ENCODE measurements around the gene CELF2. TPM values are rescaled to one million over a fixed set of nuclear protein-coding genes. Genes with fewer than 3 reads are reported as not detected.
"Not testable (repeated sequence)": the region's sequence is repeated elsewhere in the genome, so short reads cannot be mapped to it uniquely, and the experiment has no call there.

Gene CELF2
- 0.14 and 0.27 TPM in 2 replicates for total RNA-seq (2014; rRNA removed; shearing (Covaris generic))
- 0.10 and 0.11 TPM in 2 replicates for polyA plus RNA-seq (2014; cell fraction: nucleus; rRNA removed)

DNA sequence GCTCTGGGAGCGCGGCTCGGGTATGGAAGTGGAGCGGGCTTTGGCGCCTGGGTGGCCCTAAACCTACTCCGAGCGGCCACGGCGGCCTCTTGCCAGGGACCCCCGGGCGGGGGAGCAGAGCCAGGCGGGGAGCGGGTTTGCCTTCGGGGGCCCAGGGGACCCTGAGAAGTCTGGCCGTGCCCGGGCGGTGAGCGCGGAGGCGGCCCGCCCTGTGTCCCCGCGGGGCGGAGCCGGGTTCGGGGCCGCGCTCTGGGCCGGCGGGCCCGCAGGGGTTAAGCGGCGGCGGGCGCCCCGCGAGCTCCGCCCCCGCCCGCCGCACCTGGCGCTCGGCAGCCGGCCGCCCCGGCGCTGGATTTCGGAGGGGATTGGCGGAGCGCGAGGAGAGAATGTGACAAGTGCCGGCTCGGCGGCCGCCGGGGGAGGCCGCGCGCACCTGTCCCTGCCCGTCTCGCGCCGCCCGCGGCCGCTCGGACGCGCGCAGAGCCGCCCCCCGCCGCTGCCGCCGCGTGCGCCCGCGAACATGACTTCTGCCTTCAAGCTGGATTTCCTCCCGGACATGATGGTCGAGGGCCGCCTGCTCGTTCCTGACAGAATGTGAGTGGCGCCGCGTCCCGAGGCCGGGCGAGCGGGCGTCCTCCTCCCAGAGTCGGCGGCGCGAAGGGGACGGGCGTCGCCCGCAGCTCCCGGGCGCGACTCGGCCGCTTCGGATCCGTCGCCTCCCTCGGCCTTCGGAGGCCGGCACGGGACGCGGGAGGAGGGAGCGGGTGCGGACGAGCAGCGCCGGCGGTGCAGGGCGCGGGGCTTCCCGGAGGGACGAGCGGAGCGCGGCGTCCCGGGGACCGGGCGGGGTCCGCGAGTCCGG is at the start of gene CELF2:
CELF2 (plus strand) TSS at position 303 of the 862 bp plus-strand sequence; CDS start at position 521, 218 bp downstream.
- DNase-seq (ENCODE audit: extremely low read depth, low read depth), result no peak

DNA sequence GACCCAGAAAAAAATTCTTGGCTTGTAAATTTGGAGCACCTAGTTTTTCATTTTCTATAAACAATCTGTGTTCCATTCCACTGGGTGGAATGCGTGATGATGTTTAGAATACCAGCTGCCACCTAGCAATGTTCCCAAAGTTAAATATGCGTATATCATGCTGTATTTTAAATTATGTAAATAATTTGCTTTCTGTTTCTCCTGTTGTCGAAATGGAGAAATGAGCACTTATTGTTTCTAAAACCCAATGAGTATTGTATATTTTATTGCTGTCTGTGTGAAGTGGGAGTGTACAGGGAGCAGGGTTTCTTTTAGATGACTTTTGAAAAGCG is 49.4 kb upstream of the CELF2 start:
- DNase-seq (ENCODE audit: extremely low read depth, low read depth), result no peak

DNA sequence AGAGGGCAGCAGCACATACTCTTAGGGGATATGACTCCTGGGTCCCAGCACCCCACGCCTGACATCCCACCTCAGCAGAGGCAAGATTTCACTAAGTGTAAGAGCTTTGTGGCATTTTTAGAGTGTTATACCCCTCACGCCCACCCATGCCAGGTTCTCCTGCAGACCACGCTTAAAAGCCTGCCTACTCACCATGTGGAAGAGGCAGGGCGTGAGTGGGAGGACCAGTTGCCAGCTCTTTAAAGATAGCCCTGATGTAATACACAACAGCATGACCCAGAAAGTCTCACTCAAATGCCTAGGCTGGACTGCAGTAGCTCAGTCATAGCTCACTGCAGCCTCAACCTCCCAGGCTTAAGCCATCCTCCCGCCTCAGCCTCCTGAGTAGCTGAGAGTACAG is 44.4 kb upstream of the CELF2 start:
- DNase-seq (ENCODE audit: extremely low read depth, low read depth), result no peak

DNA sequence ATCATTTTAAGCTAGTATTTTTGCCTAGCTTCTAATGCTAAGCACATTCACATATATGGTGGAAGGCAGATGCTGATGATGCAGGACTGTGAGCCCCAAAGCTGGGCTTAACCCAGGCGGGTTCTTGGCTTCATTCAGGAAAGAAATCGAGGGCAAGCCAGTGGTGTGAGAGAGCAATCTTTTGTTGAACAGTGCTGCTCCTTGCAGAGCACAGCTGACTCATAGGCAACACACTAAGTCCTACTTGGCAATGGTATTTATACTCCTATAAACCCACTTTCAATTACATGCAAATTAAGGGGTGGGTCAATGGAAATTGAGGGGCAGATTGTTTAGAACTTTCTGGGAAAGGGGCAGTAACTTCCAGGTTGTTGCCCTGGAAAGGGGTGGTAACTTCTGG is 42.0 kb upstream of the CELF2 start:
- DNase-seq (ENCODE audit: extremely low read depth, low read depth), result no peak

DNA sequence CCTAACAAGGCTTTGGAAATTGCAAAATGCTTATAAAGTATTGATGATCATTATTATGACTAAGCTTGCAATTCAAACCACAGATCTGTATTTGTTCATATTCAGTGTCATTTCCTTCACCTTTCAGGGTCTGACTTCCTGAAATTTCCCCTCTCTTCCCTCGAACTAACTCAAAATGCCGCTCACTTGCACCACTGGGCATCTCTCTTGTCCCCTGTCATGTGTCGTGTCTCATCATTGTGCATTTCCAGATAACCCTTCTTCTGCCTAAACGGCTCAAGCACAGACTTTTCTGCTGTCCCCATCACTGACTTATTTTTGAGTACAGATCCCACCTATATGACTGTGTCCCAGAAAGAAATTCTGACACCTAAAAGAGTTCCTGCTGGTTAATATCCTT is 41.0 kb upstream of the CELF2 start:
- no peak for DNase-seq (ENCODE audit: extremely low read depth, low read depth)

DNA sequence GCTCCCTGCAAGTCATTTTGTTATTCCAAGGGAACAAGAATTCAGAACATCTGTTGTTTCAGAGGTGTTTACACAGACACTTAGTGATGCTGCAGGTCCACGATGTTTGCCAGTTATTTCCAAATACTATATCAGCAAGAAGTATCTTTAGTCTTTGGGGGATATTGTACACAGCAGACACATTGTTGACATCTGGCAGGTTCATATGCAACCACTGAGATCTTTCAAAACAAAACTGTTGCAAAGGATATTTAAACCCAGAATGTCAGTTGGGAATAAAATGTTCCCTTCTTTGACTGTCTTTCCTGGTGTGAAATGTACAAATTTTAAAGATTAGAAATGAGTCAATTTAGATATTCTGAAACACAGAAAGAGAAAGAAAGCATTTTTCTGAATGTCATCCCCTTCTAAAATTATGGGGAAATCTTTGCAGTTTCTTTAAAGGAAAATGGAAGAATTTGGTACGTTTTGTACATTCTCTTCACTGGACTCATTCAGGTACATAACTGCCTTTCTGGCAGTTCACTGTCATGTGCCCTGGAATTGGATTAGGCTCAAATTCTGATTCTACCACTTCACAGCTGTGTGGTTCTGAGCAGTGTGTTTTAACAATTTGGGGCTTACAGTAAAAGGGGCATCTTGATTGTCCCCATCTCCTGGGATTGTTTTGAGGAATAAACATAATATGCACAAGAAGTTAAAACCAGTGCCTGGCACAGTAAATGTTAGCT is 40.3 kb upstream of the CELF2 start:
- no peak for DNase-seq (ENCODE audit: extremely low read depth, low read depth)

DNA sequence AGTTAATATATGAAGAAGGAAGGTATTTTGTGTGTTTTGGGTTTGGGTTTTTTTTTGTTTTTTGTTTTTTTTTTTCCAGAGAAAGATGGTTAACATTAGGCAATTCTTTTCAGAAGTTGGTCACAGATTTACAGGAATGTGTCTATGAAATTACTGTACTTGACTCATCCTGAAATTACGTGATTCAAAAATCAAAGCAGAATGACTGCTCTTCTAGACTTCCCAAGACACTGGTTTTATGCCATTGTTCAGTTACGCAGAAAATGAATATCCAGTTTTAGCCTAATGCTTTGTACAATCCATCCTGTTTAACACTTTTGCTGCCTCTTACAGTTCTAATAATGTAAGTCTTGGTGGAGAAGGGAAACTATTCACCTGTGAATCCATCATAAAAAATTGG is 39.7 kb upstream of the CELF2 start:
- no peak for DNase-seq (ENCODE audit: extremely low read depth, low read depth)

DNA sequence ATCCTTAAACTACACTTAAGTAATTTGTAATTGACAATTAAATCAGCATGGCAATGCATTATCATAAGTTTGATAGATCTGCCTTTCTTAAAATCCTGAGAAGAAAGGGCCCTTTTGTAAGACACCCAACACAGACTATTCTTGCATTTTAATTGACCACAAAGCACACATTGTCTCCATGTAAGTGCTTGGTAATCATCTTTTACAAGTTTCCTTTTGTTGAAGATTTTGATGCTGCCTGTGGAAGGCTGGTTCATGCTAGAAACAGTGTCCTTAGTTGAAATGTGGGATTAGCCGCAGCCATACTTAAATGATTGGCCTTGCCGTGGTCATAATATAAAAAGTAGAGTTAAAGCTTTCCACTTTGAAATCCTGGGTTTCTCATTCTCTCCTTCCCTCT is 32.3 kb upstream of the CELF2 start:
- no peak for DNase-seq (ENCODE audit: extremely low read depth, low read depth)

DNA sequence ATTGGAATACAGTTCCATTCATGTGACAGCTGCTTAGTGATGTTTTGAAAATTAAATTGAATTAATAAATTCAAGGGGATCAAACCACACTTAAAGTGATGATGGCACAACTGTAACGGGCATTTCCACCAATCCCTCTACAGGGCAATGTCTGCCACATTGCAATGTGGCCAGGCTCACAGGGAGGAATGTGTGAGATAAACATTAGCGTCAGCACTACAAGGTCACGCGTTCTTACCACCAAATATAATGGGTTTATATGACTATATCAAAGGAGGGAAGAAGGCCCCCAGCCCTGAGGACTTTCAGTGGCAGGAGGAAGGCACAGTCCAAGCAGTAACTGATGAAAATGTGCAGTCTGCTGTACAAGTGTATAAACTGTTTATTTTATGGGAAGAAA is 31.1 kb upstream of the CELF2 start:
- DNase-seq (ENCODE audit: extremely low read depth, low read depth), result no peak

DNA sequence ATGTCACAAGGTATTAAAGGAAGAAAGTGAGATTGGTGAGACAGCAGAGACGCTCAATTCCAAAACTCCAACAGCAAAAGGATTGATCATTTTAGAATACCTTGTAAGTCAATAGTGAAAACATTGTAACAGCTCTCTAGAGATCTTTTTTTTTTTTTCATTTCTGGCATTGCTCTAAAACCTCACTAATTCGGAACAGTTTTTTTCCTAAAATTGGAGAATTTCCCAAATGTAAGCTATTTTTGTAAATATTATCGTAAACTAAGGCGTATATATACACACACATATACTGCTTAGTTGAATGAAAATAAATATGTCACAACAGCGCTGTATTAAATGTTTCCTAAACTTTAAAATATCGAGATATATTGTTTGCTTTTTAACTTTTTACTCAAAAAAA is 30.6 kb upstream of the CELF2 start:
- DNase-seq (ENCODE audit: extremely low read depth, low read depth), result no peak

DNA sequence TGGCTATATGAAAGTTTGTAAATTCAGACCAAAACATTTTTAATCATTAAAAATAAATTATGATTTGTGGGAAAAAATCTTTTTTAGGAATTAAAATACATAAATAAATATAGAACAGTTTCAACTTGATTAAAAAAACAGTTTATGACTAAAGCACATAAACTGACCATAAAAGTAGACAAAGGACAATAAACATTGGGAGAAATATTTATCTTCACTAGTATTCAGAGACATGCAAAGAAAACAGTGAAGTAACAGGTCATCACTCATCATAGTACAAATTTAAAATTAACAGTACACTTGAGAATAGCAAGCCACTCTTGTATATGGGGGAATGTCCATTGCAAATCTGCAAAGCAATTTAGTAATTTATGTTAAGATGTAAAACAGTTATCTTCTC is 28.0 kb upstream of the CELF2 start:
- no peak for DNase-seq (ENCODE audit: extremely low read depth, low read depth)

DNA sequence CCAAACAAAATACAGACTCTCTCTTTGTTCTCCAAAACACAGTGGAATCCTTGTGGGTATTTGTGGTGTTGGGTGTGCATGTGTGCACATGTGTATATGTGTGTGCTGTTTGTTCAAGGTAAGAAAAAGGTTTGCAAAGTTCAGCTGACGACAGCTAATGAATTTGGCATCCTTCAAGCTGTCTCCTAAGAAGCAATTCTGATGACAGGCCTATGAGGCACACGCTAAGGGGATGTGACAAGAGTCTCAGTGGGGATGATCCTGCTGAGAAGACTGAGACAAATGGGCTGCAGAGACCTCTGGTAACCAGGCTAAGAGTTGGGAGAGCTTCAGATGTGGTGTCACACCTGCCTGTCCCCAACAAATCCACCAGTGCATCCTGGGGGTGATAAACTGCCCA is 26.5 kb upstream of the CELF2 start:
- no peak for DNase-seq (ENCODE audit: extremely low read depth, low read depth)

DNA sequence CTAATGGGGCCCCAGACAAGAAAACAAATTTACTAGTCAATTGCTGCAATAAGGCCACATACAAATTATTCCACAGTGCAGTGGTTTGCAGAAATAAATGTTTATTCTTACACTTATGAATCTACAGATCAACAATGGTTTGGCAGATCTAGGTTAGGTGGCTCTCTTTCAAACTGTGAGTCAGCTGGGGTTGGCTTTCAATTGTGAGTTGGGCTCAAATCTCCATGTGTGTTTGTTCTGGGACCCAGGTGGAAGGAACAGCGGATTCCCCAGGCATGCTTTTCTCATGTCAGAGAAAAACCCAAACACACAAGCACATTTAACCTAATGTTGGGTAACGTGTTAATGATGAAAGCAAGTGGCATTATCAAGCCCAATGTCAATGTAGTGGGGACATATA is 25.6 kb upstream of the CELF2 start:
- DNase-seq (ENCODE audit: extremely low read depth, low read depth), result no peak

DNA sequence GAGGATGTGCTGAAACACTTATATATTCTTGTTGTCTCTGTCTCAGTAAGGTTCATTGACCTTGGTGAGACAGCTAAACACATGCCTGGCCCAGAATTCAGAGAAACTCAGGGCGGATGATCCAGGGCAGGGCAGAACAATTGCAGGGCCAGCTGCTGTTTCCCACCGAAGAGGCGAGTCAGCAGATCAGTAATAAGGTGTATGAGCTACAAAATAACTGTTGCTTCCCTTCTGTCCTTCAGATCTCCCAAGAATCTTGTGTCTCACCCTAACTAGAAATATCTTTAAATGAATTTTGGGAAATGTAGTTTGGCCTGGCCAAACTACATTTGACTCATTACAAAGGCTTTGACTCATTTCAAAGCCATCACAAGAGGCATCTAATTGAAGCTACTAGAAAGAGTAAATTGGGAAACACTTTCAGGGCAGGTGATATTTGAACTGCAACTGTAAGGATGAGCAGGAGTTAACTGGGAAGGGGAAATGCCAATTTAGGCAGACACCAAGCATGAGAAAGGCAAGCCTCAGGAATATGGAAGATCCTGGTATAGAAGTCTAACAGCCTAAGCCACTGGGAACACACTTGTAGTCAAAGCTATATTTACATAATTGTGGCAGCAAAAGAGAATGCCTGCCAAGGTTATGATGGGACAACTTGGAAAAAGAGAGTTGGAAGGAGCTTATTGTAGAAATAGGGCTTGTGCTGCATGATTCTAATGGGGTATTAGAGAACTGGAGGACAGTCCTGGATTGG is 24.5 kb upstream of the CELF2 start:
- DNase-seq (ENCODE audit: extremely low read depth, low read depth), result no peak

DNA sequence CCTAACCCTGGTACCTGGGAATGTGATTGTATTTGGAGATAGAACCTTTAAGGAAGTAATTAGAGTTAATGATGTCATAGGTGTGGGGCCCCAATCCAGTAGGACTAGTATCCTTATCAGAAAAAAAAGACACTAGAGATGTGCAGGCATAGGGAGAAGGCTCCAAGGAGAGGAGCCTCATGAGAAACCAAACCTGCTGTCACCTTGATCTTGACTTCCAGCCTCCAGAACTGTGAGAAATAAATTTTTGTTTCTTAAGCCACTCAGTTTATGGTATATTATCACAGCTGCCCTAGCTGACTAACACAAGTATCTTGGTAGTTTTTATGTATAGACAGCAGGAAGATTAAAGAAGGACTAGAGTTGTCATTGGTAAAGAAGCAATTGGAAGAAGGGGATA is 23.9 kb upstream of the CELF2 start:
- no peak for DNase-seq (ENCODE audit: extremely low read depth, low read depth)

DNA sequence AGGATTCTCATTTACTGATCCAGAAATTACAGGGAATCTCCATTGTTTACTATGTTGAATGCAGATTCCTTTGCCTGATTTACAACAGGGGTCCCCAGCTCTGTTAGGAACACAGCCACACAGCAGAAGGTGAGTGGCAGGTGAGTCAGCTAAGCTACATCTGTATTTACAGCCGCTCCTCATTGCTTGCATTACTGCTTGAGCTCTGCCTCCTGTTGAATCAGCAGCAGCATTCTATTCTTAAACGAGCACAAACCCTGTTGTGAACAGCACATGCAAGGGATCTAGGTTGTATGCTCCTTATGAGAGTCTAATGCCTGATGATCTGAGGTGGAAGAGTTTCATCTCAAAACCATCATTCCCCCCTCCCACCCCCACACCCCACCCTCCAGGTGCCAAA is 23.3 kb upstream of the CELF2 start:
- DNase-seq (ENCODE audit: extremely low read depth, low read depth), result no peak

DNA sequence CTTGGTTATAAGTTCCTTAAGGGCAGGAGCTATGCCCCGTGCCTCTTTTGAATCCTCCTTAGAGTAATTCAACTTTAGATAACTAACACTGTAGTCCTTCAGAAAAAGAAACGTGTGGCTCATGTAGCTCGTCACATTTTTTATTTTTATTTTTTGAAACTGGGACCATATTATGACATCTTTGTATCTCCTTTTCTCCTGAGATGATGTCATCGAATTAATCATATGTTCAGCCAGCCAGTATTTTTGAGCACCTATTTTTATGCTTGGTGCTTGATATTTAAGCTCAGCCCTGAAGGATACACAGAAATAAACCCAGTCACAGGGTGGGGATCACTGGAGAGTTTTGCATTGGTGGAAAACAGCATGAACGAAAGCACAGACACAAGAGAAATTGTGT is 22.6 kb upstream of the CELF2 start:
- DNase-seq (ENCODE audit: extremely low read depth, low read depth), result no peak

DNA sequence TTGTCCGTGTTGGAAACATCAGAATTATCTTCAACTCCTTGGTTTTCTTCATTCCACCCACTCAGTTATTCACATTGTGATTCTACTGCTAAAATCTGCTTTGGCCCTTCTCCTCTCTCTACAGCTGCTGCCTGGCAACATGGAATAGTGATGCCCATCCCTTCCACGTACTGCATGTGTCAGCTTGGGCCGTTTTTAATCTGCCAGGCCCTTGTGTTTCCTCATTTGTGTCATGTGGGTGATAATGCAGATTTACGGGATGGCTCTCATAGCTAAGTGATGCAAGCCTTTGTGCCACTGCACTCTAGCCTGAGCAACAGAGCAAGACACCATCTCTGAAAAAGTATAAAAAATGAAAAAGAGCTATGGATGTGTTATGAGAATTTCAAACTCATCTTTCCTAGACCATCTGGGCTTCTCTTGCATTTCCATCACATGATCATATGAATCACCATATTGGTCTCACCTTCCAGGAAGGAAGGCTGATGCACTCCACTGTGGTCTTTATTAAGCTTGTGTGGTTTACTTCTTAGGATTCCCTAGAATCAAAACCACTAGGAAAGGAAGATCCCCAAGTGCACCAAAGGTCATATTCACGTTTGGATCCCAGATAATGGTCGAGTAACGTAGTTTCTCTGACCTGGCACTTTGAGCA is 20.6 kb upstream of the CELF2 start:
- no peak for DNase-seq (ENCODE audit: extremely low read depth, low read depth)

DNA sequence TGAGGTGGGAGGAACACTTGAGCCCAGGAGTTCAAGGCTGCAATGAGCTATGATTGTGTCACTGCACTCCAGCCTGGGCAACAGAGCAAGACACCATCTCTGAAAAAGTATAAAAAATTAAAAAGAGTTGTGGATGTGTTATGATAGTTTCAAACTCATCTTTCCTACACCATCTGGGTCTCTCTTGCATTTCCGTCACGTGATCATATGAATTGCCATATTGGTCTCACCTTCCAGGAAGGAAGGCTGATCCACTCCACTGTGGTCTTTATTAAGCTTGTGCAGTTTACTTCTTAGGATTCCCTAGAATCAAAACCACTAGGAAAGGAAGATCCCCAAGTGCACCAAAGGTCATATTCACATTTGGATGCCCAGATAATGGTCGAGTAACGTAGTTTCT is 18.2 kb upstream of the CELF2 start:
- DNase-seq (ENCODE audit: extremely low read depth, low read depth), result not testable (repeated sequence)

DNA sequence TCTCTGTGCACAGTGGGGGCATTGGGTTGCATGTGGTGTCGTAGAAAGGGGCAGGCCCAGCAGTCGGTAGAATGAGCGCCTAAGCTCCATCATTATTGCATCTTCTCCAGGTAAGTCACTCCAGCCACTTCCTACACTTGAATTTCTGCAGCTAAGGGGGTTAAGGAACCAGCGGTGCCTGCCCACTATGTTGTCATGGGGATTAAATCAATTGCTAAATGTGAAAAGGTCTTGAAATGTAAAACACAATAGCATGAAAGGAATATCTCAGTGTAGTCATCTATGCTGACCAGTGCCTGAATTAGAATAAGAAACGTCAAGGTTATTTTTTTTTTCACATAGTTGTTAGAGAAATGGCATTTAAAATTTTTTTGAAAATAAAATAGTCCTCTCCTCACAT is 15.2 kb upstream of the CELF2 start:
- DNase-seq (ENCODE audit: extremely low read depth, low read depth), result no peak

DNA sequence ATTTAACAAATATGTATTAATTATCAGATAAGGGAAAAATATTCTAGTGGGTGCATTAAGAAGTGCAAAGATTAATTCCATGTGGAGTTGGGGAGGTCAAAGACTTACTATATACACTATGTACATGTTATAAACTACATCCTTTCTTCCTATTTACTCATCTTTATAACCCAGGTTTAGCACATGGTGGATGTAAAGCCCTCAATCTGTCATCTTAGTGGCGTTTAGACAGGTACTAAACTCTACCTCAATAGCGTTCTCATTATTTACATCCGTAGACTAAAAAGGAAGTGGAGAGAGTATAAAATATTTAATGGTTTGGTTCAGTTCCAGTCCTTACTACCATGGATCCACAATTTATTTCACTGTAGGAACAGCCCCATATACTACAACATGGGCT is 14.8 kb upstream of the CELF2 start:
- no peak for DNase-seq (ENCODE audit: extremely low read depth, low read depth)

Measured in NCI-H460 (cell line).